Lower leg skin (tissue), 4 donors: ENCODE data around the gene UGT1A8. TPM values are rescaled to one million over a fixed set of nuclear protein-coding genes. Genes with fewer than 3 reads are reported as not detected.
"Not testable (repeated sequence)": the region's sequence is repeated elsewhere in the genome, so short reads cannot be mapped to it uniquely, and the experiment has no call there.

ENCODE experiments used
- DNase-seq, 2 donors: peaks; one replicate each; pipeline ENCODE4 v3.0.0-alpha.2; 2019; ENCODE audit warnings: low spot score in 2 of 2
- H3K4me3 ChIP-seq: fragments of 200-600 bp; sonication (generic); 2 replicates; pipeline ENCODE4 v1.5.1; 2017; ENCODE audit warnings: mild to moderate bottlenecking, low read depth; ENCODE audit not compliant: poor library complexity, severe bottlenecking
- POLR2A ChIP-seq, 2 donors: fragments of 450-650 bp; IDR thresholded peaks; one replicate each; pipeline ENCODE4 v1.6.1; 2016 to 2017; ENCODE audit warnings: antibody characterized with exemption in 2 of 2, mild to moderate bottlenecking in 1 of 2, moderate library complexity in 1 of 2
- WGBS, 2 donors: methylation state at CpG; one replicate each; pipeline ENCODE4 v1.1.5; 2018; 5-methylcytosine and 5-hydroxymethylcytosine counted together
- intact Hi-C: fragments of 100-400 bp; cut with DNase I; formaldehyde crosslinking; loops from one replicate; pipeline ENCODE4 v1.15.0; 2023; ENCODE audit warnings: low total_unique reads
- total RNA-seq, 4 donors: library from RNA; depleted of rRNA; stranded (reverse); fragments of >200 nt; gene quantifications; one replicate each; pipeline ENCODE4 v1.1.0, GENCODE V29; 2016
- TF ChIP-seq, protein P1 (sequence below), 3 donors: fragments of 450-650 bp; IDR thresholded peaks; one replicate each; pipeline ENCODE4 v1.5.1; 2016; ENCODE audit warnings: antibody characterized with exemption in 3 of 3, mild to moderate bottlenecking in 3 of 3, moderate library complexity in 2 of 3

UGT1A8 gene
- total RNA-seq, 4 donors from 2014 or later = not detected

DNA sequence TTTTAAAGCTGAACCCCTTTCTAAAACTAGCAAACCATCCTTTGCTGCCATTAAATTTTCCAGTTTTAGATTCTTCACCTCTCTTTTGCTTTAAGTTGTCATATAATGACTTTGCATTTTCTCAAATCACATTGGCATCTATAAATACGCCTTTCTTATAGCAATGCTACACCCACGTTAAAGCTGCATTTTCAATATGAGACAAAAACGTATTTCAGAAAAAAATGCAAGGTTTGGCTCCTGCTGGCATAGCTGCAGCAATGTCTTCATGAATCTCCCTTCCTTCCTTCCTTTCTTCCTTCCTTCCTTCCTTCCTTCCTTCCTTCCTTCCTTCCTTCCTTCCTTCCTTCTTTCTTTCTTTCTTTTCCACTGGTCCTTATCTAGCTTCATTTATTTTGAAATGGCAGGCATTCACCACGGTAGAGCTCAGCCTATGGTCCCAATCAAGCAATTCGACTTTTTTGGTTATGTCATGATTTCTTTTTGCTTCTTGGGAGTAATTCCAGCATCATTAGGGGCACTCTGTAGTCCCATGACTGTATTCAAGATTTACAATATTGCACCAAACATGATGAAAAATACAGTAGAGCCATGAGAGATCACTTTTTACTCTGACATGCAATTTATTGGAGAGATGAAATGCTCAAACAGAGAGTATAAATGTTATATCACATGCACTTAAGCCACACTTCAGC lies 10.0 kb downstream of the UGT1A8 start:
- no peak for TF ChIP-seq POLR2A (IDR thresholded peaks at IDR 0.05)
- TF ChIP-seq, protein P1, sequence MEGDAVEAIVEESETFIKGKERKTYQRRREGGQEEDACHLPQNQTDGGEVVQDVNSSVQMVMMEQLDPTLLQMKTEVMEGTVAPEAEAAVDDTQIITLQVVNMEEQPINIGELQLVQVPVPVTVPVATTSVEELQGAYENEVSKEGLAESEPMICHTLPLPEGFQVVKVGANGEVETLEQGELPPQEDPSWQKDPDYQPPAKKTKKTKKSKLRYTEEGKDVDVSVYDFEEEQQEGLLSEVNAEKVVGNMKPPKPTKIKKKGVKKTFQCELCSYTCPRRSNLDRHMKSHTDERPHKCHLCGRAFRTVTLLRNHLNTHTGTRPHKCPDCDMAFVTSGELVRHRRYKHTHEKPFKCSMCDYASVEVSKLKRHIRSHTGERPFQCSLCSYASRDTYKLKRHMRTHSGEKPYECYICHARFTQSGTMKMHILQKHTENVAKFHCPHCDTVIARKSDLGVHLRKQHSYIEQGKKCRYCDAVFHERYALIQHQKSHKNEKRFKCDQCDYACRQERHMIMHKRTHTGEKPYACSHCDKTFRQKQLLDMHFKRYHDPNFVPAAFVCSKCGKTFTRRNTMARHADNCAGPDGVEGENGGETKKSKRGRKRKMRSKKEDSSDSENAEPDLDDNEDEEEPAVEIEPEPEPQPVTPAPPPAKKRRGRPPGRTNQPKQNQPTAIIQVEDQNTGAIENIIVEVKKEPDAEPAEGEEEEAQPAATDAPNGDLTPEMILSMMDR (IDR thresholded peaks at IDR 0.05) = no peak
- H3K4me3 ChIP-seq = no peak overlapping the region
- DNase-seq = no peak
- intact Hi-C loops = no loop called here
- 61 to 68% methylated on average over 5 of the region's 5 CpGs for WGBS, 2 donors

DNA sequence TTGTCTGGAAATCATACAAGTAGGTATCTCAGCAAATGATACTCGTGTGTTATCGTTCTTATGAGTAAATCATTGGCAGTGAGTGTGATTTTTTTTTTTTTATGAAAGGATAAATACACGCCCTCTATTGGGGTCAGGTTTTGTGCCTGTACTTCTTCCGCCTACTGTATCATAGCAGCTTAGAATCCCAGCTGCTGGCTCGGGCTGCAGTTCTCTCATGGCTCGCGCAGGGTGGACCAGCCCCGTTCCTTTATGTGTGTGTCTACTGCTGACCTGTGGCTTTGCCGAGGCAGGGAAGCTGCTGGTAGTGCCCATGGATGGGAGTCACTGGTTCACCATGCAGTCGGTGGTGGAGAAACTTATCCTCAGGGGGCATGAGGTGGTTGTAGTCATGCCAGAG lies 18.9 kb downstream of the UGT1A8 start, which contains the start of gene UGT1A10:
TSS of gene UGT1A10 (plus strand) at position 143 of the 400 bp plus-strand sequence. CDS start at position 218, 75 bp downstream.
- DNase-seq, H3K4me3 ChIP-seq, intact Hi-C loops: not testable (repeated sequence)
- 74 to 80% methylated on average over 10 of the region's 10 CpGs for WGBS, 2 donors

- WGBS, 2 donors = 43 to 46% methylated on average over 5 of the region's 5 CpGs
- no peak for TF ChIP-seq POLR2A (IDR thresholded peaks at IDR 0.05)
- TF ChIP-seq, protein P1 (IDR thresholded peaks at IDR 0.05) = no peak
- intact Hi-C loops = no loop called here
- H3K4me3 ChIP-seq = no peak overlapping the region
- no peak for DNase-seq
Measured at GRCh38 chr2:233638836-233639235, 21.4 kb downstream of the UGT1A8 start.

GRCh38 chr2:233639860-233640259 lies 22.4 kb downstream of the UGT1A8 start:
- DNase-seq = no peak
- intact Hi-C loops = no loop called here
- TF ChIP-seq, protein P1 (IDR thresholded peaks at IDR 0.05) = no peak
- TF ChIP-seq POLR2A (IDR thresholded peaks at IDR 0.05) = no peak
- H3K4me3 ChIP-seq = no peak overlapping the region

DNA sequence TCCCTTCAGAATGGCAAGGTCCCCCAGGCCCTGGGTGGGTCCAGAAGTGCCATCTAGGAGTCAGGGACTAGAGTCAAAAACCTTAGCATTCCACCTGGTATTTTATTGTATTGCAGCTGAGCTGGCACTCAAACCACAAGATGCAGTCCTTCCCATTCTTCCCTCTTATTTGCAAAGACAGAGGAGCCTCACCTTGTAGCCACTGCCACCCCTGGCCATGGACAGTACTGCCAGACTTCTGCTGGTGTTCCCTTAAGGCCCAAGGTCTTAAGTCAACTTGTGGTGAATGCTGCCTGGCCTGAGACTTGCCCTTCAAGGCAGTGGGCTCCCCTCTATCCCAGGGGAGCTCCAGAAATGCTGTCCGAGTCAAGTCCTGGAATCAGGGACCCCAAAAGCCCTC lies 25.7 kb downstream of the UGT1A8 start:
- TF ChIP-seq, protein P1 (IDR thresholded peaks at IDR 0.05) = no peak
- TF ChIP-seq POLR2A (IDR thresholded peaks at IDR 0.05) = no peak
- H3K4me3 ChIP-seq = no peak overlapping the region
- intact Hi-C loops = no loop called here
- WGBS, 2 donors = 100% methylated on average over 1 of the region's 1 CpG
- DNase-seq = no peak

DNA sequence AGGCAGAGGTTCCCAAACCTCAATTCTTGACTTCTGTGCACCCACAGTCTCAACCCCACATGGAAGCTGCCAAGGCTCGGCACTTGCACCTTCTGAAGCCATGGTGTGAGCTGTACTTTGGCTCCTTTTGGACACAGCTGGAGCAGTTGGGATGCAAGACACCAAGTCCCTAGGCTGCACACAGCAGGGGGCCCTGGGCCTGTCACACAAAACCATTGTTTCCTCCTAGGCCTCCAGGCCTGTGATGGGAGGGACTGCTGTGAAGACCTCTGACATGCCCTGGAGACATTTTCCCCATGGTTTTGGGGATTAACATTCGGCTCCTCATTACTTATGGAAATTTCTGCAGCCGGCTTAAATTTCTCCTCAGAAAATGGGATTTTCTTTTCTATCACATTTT lies 28.6 kb downstream of the UGT1A8 start:
- H3K4me3 ChIP-seq, DNase-seq, intact Hi-C loops: not testable (repeated sequence)
- WGBS, 2 donors = 87 to 94% methylated on average over 3 of the region's 3 CpGs

- WGBS, 2 donors = 44 to 48% methylated on average over 4 of the region's 4 CpGs
- H3K4me3 ChIP-seq = no peak overlapping the region
- intact Hi-C loops = no loop called here
- no peak for TF ChIP-seq POLR2A (IDR thresholded peaks at IDR 0.05)
- TF ChIP-seq, protein P1 (IDR thresholded peaks at IDR 0.05) = no peak
- DNase-seq = no peak
Measured at GRCh38 chr2:233650981-233651380, 33.5 kb downstream of the UGT1A8 start.
